OCI-LY7 (cell line): Measurements from ENCODE around the gene CYP2E1.
"Not testable (repeated sequence)": the region's sequence is repeated elsewhere in the genome, so short reads cannot be mapped to it uniquely, and the experiment has no call there.

ENCODE experiments used
- EZH2phosphoT487 ChIP-seq: fragments of 200-600 bp; sonication (generic); IDR thresholded peaks from 2 replicates; pipeline ENCODE4 v1.6.1; 2018; ENCODE audit warnings: low read depth, borderline replicate concordance, mild to moderate bottlenecking, mixed run types, antibody characterized with exemption, low read length, moderate library complexity, mixed read lengths
- TF ChIP-seq, protein P1 (sequence below): fragments of 200-600 bp; sonication (generic); conservative IDR thresholded peaks from 2 replicates; pipeline ENCODE4 v1.5.1; 2014; ENCODE audit warnings: mild to moderate bottlenecking, antibody characterized with exemption, low read length, moderate library complexity, mixed read lengths

DNA sequence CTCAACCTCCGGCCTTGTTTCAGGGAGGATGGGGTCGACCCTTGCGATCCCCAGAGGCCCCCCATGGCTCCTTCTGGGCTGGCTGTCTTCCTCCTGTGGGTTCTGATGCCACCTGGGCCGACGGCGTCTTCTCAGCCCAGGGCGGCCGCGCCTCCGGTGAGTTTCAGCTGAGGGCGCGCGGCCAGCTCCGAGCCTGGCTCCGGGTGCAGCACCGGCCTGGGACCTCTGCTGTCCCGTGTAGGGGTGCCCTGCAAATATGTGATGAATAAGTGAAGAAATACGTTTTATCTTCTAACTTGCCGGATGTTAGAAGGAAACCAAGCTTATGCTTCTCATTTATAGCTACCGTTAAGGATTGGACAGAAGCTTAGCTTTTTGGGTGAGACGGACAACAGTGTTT is 42.6 kb downstream of the CYP2E1 start:
- TF ChIP-seq, protein P1, sequence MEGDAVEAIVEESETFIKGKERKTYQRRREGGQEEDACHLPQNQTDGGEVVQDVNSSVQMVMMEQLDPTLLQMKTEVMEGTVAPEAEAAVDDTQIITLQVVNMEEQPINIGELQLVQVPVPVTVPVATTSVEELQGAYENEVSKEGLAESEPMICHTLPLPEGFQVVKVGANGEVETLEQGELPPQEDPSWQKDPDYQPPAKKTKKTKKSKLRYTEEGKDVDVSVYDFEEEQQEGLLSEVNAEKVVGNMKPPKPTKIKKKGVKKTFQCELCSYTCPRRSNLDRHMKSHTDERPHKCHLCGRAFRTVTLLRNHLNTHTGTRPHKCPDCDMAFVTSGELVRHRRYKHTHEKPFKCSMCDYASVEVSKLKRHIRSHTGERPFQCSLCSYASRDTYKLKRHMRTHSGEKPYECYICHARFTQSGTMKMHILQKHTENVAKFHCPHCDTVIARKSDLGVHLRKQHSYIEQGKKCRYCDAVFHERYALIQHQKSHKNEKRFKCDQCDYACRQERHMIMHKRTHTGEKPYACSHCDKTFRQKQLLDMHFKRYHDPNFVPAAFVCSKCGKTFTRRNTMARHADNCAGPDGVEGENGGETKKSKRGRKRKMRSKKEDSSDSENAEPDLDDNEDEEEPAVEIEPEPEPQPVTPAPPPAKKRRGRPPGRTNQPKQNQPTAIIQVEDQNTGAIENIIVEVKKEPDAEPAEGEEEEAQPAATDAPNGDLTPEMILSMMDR, result not testable (repeated sequence)
- TF ChIP-seq EZH2phosphoT487, result not testable (repeated sequence)
